Measurements from ENCODE around the gene PAF1.

Gene PAF1

GRCh38 chr19:39417463-39418181 is 26.7 kb upstream of the PAF1 start:
- no peak for DNase-seq (ENCODE audit: low read depth)

DNA sequence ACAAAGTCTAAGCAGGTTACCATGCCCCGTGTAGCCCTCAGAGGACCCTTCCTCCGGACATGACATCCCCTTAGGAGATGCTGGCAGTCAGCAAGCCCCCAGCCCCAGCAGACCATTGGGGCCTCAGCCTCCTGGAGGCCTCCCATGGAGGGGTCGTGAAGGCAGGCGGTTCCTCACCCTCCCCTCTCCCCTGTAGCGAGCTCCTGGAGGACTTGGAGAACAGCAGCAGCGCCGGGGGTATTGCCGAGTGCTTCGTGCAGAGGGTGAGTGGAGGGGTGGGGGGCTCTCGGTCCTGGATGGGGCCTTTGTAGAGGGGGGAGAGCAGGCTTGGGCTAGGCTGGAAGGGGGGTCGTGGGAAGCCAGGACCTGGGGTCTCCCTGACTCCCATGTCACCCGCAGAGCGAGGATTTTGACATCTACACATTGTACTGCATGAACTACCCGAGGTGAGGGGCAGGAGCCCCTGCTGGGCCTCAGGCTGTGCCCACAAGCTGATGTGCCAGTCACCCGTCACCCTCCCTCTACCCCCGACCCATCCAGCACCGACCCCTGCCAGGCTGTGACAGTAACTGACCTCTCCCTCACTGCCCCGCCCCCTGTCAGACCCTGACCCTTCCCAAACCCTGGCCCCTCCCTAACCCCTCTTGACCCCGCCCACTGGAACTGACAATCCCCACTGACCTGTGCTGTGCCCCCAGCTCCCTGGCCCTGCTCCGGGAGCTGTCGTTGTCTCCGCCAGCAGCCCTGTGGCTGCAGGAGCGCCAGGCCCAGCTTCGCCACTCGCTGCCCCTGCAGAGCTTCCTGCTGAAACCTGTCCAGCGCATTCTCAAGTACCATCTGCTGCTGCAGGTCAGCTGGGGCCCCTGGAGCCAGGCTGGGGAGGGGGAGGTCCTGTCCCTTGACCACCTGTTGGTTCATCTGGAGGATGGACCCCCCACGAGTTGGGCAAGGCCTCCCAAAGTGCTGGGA is 25.5 kb upstream of the PAF1 start:
- no peak for DNase-seq (ENCODE audit: low read depth)

DNA sequence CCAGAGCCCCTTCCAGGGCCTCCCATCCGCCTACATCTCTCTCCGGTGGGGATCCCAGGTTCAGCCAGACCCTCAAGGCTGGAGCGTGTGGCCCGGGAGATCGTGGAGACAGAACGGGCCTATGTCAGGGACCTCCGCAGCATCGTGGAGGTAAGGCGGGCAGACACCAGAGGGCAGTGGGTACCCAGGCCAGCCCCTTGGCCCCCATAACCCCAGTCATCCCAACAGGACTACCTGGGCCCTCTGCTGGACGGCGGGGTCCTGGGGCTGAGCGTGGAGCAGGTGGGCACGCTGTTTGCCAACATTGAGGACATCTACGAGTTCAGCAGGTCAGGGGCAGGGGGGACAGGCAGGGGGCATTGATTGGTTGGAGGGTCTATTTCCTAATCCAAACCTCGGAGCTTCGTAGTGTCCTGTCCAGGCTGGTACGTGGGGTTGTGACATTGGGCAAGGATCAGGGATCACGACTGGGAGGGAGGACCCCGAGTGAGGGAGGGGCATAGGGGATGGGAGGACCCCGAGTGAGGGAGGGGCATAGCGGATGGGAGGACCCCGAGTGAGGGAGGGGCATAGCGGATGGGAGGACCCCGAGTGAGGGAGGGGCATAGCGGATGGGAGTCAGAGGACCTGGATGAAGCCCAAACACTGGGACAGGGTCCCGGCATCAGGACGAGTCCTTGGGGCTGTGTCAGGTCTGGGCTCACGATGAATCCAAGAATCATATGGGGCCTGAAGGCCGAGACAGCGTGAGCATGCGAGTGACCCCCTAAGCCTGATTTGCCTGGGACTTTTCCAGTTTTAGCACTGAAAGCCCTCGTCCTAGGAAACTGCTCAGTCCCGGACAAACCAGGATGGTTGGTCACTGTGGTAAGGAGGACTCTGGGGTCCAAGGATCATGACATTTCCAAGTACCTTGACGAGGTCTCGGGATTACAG is 24.5 kb upstream of the PAF1 start:
- no peak for DNase-seq (ENCODE audit: low read depth)

- peak; percentile 42 for DNase-seq (ENCODE audit: low read depth)
Measured at GRCh38 chr19:39413911-39414608, 23.2 kb upstream of the PAF1 start.

GRCh38 chr19:39413272-39413910 is 22.5 kb upstream of the PAF1 start:
- peak; percentile 42 for DNase-seq (ENCODE audit: low read depth)

DNA sequence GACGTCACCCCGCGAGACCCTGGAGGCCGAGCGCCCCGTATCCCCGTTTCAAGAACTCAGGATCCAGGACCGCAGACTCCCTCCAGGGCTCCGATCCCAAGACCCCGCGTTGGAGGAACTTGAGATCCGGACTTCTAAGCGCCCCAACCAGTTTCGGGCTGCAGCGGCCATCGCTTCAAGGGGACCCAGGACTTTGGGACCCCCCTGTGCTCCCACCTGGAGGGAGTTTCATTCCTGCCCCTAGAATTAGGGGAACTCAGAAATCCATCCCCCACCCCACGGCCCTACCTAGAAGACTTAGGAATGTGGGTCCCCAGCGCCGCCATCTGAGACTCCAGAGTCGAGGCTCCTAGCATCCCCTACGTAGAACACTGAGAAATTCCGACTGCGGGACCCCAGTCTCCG is 22.0 kb upstream of the PAF1 start:
- DNase-seq (ENCODE audit: low read depth) = no peak

- DNase-seq (ENCODE audit: low read depth) = peak; percentile 99
Measured at GRCh38 chr19:39412100-39412866, 21.4 kb upstream of the PAF1 start, which contains the start of gene PLEKHG2. PLEKHG2 (plus strand) TSS chr19:39412669; CDS start chr19:39414087, 1,418 bp downstream.

- peak; percentile 94 for DNase-seq (ENCODE audit: low read depth)
Measured at GRCh38 chr19:39411832-39412099, 20.9 kb upstream of the PAF1 start.

DNA sequence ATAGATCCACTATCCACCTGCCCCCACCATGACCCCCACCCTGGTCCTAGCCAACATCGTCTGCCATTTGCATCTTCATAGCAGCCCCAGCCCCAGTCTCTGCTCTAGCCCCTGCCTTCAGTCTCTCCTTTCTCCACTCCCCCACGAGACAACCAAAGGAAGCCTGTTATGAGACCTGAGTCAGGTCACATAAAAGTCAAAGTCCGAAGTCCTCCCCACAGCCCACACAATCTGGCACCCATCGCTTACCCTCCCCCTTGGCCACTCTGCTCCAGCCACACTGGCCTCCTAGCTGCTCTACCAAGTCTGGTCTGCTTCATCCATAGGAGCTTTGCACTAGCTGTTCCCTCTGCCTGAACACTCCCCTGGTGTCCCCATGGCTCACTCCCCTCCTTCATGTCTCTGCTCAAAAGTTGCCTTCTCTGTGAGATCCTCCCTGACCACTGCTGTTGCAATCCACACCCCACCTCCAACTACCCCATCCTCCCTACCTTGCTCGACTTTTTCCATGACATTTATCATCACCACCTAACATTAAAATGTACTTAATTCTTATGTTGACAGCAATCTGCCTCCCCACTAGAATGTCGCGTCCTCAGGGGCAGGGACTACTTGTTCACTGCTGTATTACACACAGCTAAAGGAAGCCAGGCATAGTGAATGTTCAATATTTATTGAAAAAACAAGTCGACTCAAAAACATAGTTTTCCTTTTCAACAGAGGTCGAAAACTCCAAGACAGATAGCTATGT is 20.4 kb upstream of the PAF1 start:
- DNase-seq (ENCODE audit: low read depth) = no peak

DNA sequence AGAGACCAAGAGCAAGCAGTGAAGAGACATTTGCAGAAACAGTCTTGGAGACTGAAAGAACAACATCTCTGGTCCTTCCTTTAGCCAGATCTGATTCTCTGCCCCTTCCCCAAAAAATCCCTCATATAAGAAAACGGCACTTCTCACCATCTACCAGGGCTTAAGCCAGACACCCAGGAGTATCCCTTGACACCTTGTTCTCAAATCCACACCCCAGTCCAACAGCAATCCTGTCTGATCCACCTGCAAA is 19.9 kb upstream of the PAF1 start:
- DNase-seq (ENCODE audit: low read depth) = no peak

DNA sequence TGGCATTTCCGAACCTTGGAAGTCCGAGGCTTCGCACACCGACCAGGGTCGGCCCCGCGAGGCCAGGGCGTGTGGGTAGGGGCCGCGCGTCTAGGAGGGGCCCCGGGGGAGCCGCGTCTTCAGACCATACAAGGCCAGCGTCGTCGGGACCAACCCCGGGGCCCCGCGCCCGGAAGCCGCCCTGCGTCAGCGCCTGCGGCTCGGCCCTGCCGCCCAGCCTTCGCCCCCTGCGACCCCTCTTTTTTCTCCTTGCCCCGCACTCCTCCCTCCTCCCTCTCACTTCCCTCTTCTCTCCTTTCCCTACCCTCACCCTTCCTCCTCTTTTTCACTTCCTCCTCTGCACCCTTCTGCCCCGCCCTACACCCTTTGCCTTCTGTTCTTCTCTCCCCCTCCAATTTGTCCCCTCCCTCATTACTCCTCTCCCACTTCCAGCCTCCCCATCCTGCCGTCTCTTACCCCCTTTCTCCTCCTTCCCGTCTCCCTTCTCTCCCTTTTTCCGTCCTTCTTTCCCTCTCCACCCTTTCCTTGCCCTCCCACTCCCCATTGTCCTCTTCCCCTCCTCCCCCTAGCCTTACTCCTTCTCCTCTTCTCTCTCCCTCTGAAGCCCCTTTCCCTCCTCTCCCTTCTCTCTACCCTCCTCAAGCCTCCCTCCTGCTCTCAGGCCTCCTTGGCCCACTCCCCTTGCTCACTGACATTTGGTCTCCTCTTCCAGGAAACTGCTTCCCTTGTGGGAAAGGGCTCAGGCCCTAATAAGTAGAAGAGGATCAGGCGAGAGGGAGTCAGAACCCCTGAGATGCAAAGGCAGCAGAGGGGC is 19.3 kb upstream of the PAF1 start:
- peak; percentile 44 for DNase-seq (ENCODE audit: low read depth)

GRCh38 chr19:39409208-39410016 is 18.5 kb upstream of the PAF1 start:
- DNase-seq (ENCODE audit: low read depth) = peak; percentile 66

DNA sequence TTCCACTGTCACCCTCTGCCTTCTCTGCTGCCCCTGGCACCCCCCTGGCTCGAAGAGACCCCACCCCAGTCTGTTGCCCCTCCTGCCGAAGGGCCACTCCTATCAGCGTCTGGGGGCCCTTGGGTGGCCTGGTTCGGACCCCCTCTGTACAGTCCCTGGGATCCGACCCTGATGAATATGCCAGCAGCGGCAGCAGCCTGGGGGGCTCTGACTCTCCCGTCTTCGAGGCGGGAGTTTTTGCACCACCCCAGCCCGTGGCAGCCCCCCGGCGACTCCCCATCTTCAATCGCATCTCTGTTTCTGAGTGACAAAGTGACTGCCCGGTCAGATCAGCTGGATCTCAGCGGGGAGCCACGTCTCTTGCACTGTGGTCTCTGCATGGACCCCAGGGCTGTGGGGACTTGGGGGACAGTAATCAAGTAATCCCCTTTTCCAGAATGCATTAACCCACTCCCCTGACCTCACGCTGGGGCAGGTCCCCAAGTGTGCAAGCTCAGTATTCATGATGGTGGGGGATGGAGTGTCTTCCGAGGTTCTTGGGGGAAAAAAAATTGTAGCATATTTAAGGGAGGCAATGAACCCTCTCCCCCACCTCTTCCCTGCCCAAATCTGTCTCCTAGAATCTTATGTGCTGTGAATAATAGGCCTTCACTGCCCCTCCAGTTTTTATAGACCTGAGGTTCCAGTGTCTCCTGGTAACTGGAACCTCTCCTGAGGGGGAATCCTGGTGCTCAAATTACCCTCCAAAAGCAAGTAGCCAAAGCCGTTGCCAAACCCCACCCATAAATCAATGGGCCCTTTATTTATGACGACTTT is 17.7 kb upstream of the PAF1 start:
- DNase-seq (ENCODE audit: low read depth) = peak; percentile 36

GRCh38 chr19:39407660-39408391 is 16.9 kb upstream of the PAF1 start:
- DNase-seq (ENCODE audit: low read depth) = peak; percentile 33

DNA sequence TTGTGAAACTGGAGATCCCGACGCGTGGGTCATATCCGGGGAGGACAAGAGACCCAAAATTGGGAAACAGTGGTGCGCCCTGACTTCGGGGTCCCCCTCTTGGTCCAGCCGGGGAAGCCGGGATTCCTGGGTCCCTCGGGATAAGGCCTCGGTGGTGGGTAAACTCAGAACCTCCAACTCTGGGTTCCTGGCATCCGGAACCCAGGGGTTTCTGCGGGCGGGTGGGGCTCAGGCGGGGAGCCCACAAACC is 16.4 kb upstream of the PAF1 start:
- DNase-seq (ENCODE audit: low read depth) = no peak

GRCh38 chr19:39406656-39407409 is 15.9 kb upstream of the PAF1 start, which contains the start of gene ZFP36:
ZFP36 (plus strand) TSS chr19:39406847; CDS start chr19:39406905, 58 bp downstream.
- peak; percentile 81 for DNase-seq (ENCODE audit: low read depth)

All from ELR (cell line).